ENCODE measurements around the gene SLX9.
A peak's percentile ranks its signal among the peaks of the same experiment; 100 is the strongest.

Gene SLX9

DNA sequence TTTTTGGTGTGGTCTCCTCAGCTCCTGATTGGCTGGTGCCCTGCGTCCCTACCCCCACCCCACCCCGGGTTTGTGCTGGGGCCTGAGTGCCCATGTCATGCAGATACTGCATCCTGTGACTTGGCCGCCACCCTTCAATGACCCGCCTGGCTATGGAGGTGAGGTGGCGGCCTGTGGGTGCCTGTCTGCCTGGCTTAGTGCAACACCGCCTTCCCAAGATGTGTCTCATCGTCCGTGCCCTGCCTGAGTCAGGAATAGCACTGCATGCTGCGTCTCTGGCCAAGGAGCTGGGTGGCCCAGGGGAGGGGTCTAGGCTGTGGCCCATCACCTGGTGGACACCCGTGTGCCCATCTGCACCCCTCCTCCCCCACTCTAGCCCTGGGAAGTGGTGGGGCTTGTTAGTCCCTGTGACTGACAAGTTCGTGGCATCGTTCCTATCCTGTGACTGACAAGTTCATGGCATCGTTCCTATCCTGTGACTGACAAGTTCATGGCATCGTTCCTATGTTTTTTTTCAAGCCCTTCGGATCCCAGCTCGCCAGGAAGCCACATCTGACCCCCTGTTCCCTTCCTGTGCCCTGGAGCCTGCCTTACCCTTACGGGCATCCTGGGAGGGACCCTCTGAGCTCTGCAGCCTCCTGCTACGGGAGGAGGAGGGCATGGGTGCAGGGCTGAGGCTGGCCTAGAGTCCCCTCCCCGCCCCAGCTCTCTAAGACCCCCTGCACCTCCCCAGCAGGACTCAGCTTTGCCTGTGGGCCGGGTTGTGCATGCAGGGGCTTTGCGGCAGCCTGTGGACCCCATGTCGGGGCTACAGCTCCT is 7.5 kb downstream of the SLX9 start:
- no peak for DNase-seq (ENCODE audit: low spot score)
- TF ChIP-seq, protein P1, sequence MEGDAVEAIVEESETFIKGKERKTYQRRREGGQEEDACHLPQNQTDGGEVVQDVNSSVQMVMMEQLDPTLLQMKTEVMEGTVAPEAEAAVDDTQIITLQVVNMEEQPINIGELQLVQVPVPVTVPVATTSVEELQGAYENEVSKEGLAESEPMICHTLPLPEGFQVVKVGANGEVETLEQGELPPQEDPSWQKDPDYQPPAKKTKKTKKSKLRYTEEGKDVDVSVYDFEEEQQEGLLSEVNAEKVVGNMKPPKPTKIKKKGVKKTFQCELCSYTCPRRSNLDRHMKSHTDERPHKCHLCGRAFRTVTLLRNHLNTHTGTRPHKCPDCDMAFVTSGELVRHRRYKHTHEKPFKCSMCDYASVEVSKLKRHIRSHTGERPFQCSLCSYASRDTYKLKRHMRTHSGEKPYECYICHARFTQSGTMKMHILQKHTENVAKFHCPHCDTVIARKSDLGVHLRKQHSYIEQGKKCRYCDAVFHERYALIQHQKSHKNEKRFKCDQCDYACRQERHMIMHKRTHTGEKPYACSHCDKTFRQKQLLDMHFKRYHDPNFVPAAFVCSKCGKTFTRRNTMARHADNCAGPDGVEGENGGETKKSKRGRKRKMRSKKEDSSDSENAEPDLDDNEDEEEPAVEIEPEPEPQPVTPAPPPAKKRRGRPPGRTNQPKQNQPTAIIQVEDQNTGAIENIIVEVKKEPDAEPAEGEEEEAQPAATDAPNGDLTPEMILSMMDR (IDR thresholded peaks at IDR 0.05; ENCODE audit: extremely low read depth, insufficient read depth, missing control alignments), result no peak
- in situ Hi-C loops (cut with MboI; ENCODE audit: low pct_unique_long_range_greater_than_20kb, low sequenced_read_pairs, unreplicated experiment), result loop anchor here (5.0 to 25.0 kb wide), 2 partner anchors 190 to 435 kb away; no protein-coding TSS in a partner anchor

DNA sequence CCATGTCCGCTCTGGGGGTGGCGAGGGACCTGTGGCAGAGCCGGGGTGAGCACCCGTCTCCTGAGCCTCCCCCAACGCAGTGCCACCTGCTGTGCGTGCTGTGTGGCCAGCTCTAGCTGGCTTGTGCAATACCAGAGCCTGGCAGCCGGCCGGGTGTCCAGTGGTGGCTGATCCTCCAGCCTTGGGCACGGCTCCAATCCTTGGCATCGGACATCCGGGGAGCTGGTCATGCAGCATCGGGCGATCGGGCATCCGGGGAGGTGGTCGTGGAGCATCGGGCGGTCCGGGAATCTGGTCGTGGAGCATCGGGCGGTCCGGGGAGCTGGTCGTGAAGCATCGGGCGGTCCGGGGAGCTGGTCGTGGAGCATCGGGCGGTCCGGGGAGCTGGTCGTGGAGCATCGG is 8.1 kb downstream of the SLX9 start:
- in situ Hi-C loops (cut with MboI; ENCODE audit: low pct_unique_long_range_greater_than_20kb, low sequenced_read_pairs, unreplicated experiment), result loop anchor here (5.0 to 25.0 kb wide), 2 partner anchors 189 to 436 kb away; no protein-coding TSS in a partner anchor
- no peak for DNase-seq (ENCODE audit: low spot score)
- TF ChIP-seq, protein P1 (IDR thresholded peaks at IDR 0.05; ENCODE audit: extremely low read depth, insufficient read depth, missing control alignments), result no peak

DNA sequence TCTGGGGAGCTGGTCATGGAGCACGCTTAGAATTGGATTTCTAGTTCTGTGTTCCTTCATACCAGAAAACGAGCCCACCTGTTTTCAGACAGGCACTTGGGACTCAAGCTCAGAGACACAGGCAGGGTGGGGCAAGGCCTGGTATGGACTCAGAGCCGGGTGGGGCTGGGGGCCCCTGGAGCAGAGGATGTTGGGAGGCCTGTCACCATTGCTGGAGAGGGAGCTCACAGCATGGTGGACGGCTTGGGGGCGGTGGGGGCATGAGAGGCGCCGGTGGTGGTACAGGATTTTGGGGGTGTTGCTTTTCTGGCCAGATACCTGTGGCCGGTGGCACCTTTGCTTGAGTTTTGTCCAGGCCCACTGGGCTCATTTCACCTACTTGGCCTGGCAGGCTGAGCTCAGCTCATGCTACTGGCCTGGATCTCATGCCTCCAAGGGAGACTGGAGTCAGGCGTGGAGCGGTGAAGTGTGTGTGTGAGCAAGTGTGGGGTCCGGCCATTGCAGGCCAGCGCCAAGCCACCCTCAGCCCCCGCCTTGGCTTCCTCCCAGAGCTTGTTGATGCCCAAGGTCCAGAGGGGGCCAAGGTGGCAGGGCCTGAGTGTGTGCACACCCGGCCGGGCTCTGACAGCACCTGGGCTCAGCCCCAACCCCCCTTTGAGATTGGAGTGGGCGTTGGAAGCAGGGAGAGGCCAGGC is 8.7 kb downstream of the SLX9 start:
- in situ Hi-C loops (cut with MboI; ENCODE audit: low pct_unique_long_range_greater_than_20kb, low sequenced_read_pairs, unreplicated experiment), result loop anchor here (5.0 to 25.0 kb wide), 2 partner anchors 189 to 436 kb away; no protein-coding TSS in a partner anchor
- no peak for DNase-seq (ENCODE audit: low spot score)
- TF ChIP-seq, protein P1 (IDR thresholded peaks at IDR 0.05; ENCODE audit: extremely low read depth, insufficient read depth, missing control alignments), result no peak

DNA sequence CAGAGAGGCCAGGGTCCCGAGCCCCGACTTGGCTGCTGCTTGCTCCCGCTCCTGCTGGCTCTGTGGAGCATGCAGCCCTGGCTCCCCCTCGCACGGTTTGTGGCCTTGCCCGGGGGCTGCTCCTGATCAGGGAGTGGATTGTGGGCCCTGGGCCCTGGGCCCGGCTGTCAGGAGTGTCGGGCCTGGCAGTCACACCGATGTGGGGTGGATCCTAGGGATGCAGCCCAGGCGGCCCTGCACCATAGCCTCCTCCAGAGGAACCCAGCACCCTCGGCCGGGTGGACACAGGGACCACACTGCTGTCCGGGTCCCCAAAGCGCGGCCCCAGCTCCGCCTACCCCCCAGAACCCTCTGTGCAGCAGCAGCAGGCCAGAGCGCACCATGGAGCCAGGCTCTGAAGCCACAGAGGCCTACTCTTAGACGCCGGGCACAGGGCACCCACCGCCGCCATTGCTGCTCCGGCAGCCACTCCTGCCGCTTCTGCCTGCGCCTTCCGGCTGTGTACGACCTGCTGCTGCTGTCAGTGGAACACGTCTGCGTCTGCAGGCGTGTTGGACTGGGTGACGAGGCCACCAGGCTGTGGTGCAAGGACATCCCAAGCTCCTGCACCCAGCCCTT is 9.4 kb downstream of the SLX9 start:
- in situ Hi-C loops (cut with MboI; ENCODE audit: low pct_unique_long_range_greater_than_20kb, low sequenced_read_pairs, unreplicated experiment), result loop anchor here (5.0 to 25.0 kb wide), 2 partner anchors 188 to 437 kb away; no protein-coding TSS in a partner anchor
- no peak for DNase-seq (ENCODE audit: low spot score)
- TF ChIP-seq, protein P1 (IDR thresholded peaks at IDR 0.05; ENCODE audit: extremely low read depth, insufficient read depth, missing control alignments), result no peak

DNA sequence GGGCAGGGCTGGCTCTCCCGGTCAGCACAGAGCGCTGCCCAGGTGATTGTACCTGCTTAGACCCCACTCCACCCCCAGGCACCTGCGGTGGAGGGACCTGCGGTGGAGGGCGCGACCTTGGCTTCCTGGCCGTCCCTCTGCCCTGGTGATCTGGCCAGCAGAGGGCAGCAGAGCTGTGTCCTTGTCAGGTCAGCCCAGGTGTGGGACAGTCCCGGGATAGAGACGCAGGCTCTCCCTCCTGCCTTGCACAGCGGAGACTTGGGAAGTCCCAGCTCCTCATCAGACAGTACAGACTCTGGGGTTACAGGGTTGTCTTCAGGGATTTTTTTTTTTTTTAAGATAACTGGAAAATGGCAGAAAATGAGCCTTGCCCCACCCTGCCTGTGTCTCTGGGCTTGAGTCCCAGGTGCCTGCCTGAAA is 10.0 kb downstream of the SLX9 start:
- TF ChIP-seq, protein P1 (IDR thresholded peaks at IDR 0.05; ENCODE audit: extremely low read depth, insufficient read depth, missing control alignments), result peak; percentile 96
- in situ Hi-C loops (cut with MboI; ENCODE audit: low pct_unique_long_range_greater_than_20kb, low sequenced_read_pairs, unreplicated experiment), result loop anchor here (5.0 to 25.0 kb wide), 2 partner anchors 188 to 437 kb away; no protein-coding TSS in a partner anchor
- DNase-seq (ENCODE audit: low spot score), result peak; percentile 91

DNA sequence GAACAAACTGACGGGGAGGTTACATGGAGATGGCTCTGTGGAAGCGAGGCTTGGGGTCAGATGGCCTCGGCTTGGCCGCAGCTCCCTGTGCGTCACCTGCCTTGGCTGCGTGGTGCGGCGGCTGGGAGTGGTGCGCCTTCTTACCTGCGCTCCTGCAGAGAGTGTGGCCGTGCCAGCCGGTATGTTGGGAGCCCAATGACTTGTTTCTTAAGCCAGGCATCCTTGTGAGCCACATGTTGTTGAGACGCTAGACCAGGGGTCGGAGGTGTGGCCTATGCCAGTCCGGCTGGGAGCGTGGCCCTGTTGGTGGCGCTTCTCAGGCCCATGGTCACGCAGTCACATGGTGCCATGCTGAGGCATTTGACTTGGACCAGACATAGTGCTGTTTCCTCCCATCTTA is 10.5 kb downstream of the SLX9 start:
- TF ChIP-seq, protein P1 (IDR thresholded peaks at IDR 0.05; ENCODE audit: extremely low read depth, insufficient read depth, missing control alignments), result no peak
- no peak for DNase-seq (ENCODE audit: low spot score)
- in situ Hi-C loops (cut with MboI; ENCODE audit: low pct_unique_long_range_greater_than_20kb, low sequenced_read_pairs, unreplicated experiment), result no loop called here
